B cell (primary cell): ENCODE data around the gene ANKS1A. TPM values are rescaled to one million over a fixed set of nuclear protein-coding genes. Genes with fewer than 3 reads are reported as not detected.

Source experiments
- ATAC-seq: fragments of 200-7000 bp; cut with Tn5 transposase; one replicate; pipeline ENCODE4 v1.10.0; 2021; ENCODE audit warnings: low read depth, mild to moderate bottlenecking, moderate number of reproducible peaks, moderate library complexity
- CTCF ChIA-PET: fragments of 350-600 bp; sonication (Branson Sonifier 250); formaldehyde crosslinking; loops from one replicate; lab custom pipeline; 2021; ENCODE audit warnings: antibody characterized with exemption, inconsistent platforms; lab: Charles Lee
- POLR2A ChIA-PET: fragments of 350-600 bp; sonication (Branson Sonifier 250); formaldehyde crosslinking; loops from one replicate; lab custom pipeline; 2021; ENCODE audit warnings: antibody characterized with exemption; lab: Charles Lee
- DNase-seq: peaks from one replicate; pipeline ENCODE4 v3.0.0; 2013
- H2AFZ ChIP-seq: 2 replicates; pipeline ENCODE4 v1.6.1; 2012; ENCODE audit warnings: mild to moderate bottlenecking, low read depth, low read length; ENCODE audit not compliant: insufficient read depth, poor library complexity, severe bottlenecking
- H3K27ac ChIP-seq, 2 donors: 1 replicate in 1 of 2; 2 replicates in 1 of 2; pipeline ENCODE4 v1.5.1; 2012 to 2013; ENCODE audit warnings: low read length in 2 of 2, mild to moderate bottlenecking in 2 of 2, moderate library complexity in 1 of 2
- H3K27me3 ChIP-seq, 4 experiments: fragments of 200-600 bp in 1 of 4; sonication (generic) in 1 of 4; replicated peaks in 1 of 4; 1 replicate in 2 of 4; 2 replicates in 2 of 4; pipeline versions ENCODE4 v1.6.1 to v1.7.0; 2013 to 2016; ENCODE audit warnings: low read length in 3 of 4, mild to moderate bottlenecking in 2 of 4, mixed read lengths in 1 of 4, moderate library complexity in 1 of 4; ENCODE audit not compliant: insufficient read depth in 4 of 4, control insufficient read depth in 3 of 4; ENCODE audit errors: control extremely low read depth in 1 of 4
- H3K36me3 ChIP-seq, 2 experiments: replicated peaks in 1 of 2; 1 replicate in 1 of 2; 2 replicates in 1 of 2; pipeline versions ENCODE4 v1.6.1 to v1.7.1; 2013; ENCODE audit warnings: low read length in 1 of 2; ENCODE audit not compliant: insufficient read depth in 2 of 2, control insufficient read depth in 1 of 2; ENCODE audit errors: control extremely low read depth in 1 of 2, extremely low read depth in 1 of 2
- H3K4me1 ChIP-seq, 2 donors: fragments of 200-600 bp in 1 of 2; sonication (generic) in 1 of 2; 1 replicate in 1 of 2; 2 replicates in 1 of 2; pipeline versions ENCODE4 v1.5.1 to v1.6.1; 2013 to 2017; ENCODE audit warnings: low read length in 2 of 2; ENCODE audit not compliant: control insufficient read depth in 2 of 2, insufficient read depth in 2 of 2
- H3K4me2 ChIP-seq: replicated peaks from 2 replicates; pipeline ENCODE3; 2012; ENCODE audit warnings: mild to moderate bottlenecking, low read depth, low read length; ENCODE audit not compliant: poor library complexity, severe bottlenecking
- H3K4me3 ChIP-seq, 5 experiments: fragments of 200-600 bp in 1 of 5; sonication (generic) in 1 of 5; 1 replicate in 3 of 5; 2 replicates in 2 of 5; pipeline versions ENCODE4 v1.5.1 to v1.7.0; 2011 to 2016; ENCODE audit warnings: low read length in 4 of 5, mild to moderate bottlenecking in 4 of 5, low read depth in 2 of 5, control low read depth in 1 of 5, moderate library complexity in 1 of 5; ENCODE audit not compliant: insufficient read depth in 1 of 5; ENCODE audit errors: control extremely low read depth in 1 of 5, extremely low read depth in 1 of 5
- H3K79me2 ChIP-seq: fragments of 200-600 bp; sonication (generic); one replicate; pipeline ENCODE4 v1.6.0; 2016; ENCODE audit warnings: low read length; ENCODE audit not compliant: control insufficient read depth, insufficient read depth
- H3K9ac ChIP-seq: fragments of 200-600 bp; sonication (generic); 2 replicates; pipeline ENCODE4 v1.6.1; 2017; ENCODE audit warnings: mild to moderate bottlenecking, low read length, moderate library complexity
- H3K9me3 ChIP-seq, 3 donors: one replicate each; pipeline versions ENCODE4 v1.6.1 to v1.7.1; 2013; ENCODE audit warnings: low read length in 2 of 3; ENCODE audit not compliant: control insufficient read depth in 2 of 3, insufficient read depth in 1 of 3; ENCODE audit errors: control extremely low read depth in 1 of 3
- H4K20me1 ChIP-seq: 2 replicates; pipeline ENCODE4 v1.6.0; 2012; ENCODE audit warnings: mild to moderate bottlenecking, low read length; ENCODE audit not compliant: insufficient read depth, control insufficient read depth, poor library complexity, severe bottlenecking
- H3K27ac Mint-ChIP-seq: one replicate; pipeline ENCODE4 v1.8.0; 2021; ENCODE audit warnings: mixed read lengths
- H3K27me3 Mint-ChIP-seq: one replicate; pipeline ENCODE4 v1.8.0; 2021; ENCODE audit warnings: mixed read lengths
- H3K4me1 Mint-ChIP-seq: one replicate; pipeline ENCODE4 v1.8.0; 2021; ENCODE audit warnings: mixed read lengths
- H3K4me3 Mint-ChIP-seq: one replicate; pipeline ENCODE4 v1.8.0; 2021; ENCODE audit warnings: mixed read lengths
- H3K9me3 Mint-ChIP-seq: one replicate; pipeline ENCODE4 v1.8.0; 2022; ENCODE audit warnings: mixed read lengths; ENCODE audit not compliant: insufficient read depth
- EZH2 ChIP-seq: IDR thresholded peaks from 2 replicates; pipeline ENCODE4 v1.6.1; 2012; ENCODE audit warnings: borderline replicate concordance, low read depth, mild to moderate bottlenecking, moderate library complexity, low read length; ENCODE audit not compliant: insufficient read depth, poor library complexity, severe bottlenecking
- WGBS: methylation state at CpG from one replicate; pipeline ENCODE4 v1.1.5; 2013; ENCODE audit warnings: missing lambda C conversion rate; ENCODE audit not compliant: insufficient coverage; 5-methylcytosine and 5-hydroxymethylcytosine counted together
- intact Hi-C: fragments of 100-400 bp; cut with micrococcal nuclease; formaldehyde crosslinking; loops from one replicate; pipeline ENCODE4 v1.10.0; 2022
- polyA plus RNA-seq: library from polyadenylated mRNA; depleted of rRNA; stranded (reverse); fragments of >200 nt; gene quantifications from 2 replicates; pipeline ENCODE4 v1.2.3, GENCODE V29; 2012
- total RNA-seq, 2 donors: library from RNA; stranded (reverse); fragments of 120-200 nt in 1 of 2; gene quantifications; 1 replicate in 1 of 2; 2 replicates in 1 of 2; pipeline versions ENCODE4 v1.2.3 to v1.2.4, GENCODE V29; 2013 to 2022
- TF ChIP-seq, protein P1 (sequence below): fragments of 200-600 bp; IDR thresholded peaks from one replicate; pipeline ENCODE4 v1.8.0; 2022; ENCODE audit warnings: antibody characterized with exemption, mild to moderate bottlenecking

Gene ANKS1A
- total and polyA plus RNA-seq, 2 donors (not counting 1 experiment from before 2014, with no cell fraction given), result 3.4 to 19.7 TPM

DNA sequence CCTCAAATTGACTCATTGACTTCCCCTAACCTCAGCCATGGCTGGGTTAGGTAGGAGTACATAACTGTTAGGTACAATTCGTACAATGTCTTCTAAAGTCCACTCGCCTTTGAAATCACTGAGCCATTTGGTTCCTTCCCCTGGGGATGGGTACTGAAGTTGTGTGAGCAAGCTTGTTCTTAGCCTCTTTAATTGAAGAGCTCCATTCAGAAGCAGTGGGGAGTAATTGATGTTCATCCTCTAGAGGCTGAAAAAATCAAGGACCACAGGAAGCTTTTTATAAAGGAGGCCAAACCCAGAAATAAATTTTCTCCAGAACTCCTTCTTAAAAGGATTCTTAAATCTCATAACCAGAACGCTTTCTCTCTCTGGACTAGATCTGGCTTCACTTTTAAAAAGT, 60.6 kb downstream of the ANKS1A start:
- POLR2A ChIA-PET, result interaction anchor here (0.6 kb wide), 2 partner anchors 16 to 536 kb away, joined by 3 to 4 read pairs; no protein-coding TSS in a partner anchor
- no peak overlapping the region for H3K9ac ChIP-seq
- no CpG with 5 or more reads among the region's 3 CpGs for WGBS
- Mint-ChIP-seq H3K4me1 (peaks cover 11% of the 10 kb centered on the region), H3K9me3 (no peaks in the 10 kb centered on the region), H3K27ac (no peak overlapping the region), H3K27me3 (no peaks in the 10 kb centered on the region), H3K4me3 (no peak overlapping the region)
- H3K79me2 ChIP-seq, result peaks cover under 1% of the 10 kb centered on the region
- CTCF ChIA-PET, result interaction anchor here (0.7 kb wide), 1 partner anchor 244 kb away, joined by 3 read pairs; no protein-coding TSS in a partner anchor
- no peak overlapping the region for H2AFZ ChIP-seq
- DNase-seq (no peak), ATAC-seq (no peak)
- H3K36me3 ChIP-seq, result peaks cover 0 to 3% of the 10 kb centered on the region in 2 experiments
- no peaks in the 10 kb centered on the region for H4K20me1 ChIP-seq
- no peak for TF ChIP-seq EZH2
- TF ChIP-seq, protein P1, sequence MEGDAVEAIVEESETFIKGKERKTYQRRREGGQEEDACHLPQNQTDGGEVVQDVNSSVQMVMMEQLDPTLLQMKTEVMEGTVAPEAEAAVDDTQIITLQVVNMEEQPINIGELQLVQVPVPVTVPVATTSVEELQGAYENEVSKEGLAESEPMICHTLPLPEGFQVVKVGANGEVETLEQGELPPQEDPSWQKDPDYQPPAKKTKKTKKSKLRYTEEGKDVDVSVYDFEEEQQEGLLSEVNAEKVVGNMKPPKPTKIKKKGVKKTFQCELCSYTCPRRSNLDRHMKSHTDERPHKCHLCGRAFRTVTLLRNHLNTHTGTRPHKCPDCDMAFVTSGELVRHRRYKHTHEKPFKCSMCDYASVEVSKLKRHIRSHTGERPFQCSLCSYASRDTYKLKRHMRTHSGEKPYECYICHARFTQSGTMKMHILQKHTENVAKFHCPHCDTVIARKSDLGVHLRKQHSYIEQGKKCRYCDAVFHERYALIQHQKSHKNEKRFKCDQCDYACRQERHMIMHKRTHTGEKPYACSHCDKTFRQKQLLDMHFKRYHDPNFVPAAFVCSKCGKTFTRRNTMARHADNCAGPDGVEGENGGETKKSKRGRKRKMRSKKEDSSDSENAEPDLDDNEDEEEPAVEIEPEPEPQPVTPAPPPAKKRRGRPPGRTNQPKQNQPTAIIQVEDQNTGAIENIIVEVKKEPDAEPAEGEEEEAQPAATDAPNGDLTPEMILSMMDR, result no peak
- H3K27me3 ChIP-seq, result no peaks in the 10 kb centered on the region
- no peak overlapping the region for H3K4me3 ChIP-seq
- H3K9me3 ChIP-seq, result no peaks in the 10 kb centered on the region
- H3K4me1 ChIP-seq, result peaks cover 0 to 2% of the 10 kb centered on the region in 2 donors
- no peak overlapping the region for H3K27ac ChIP-seq
- H3K4me2 ChIP-seq, result no peak overlapping the region
- intact Hi-C loops, result no loop called here

DNA sequence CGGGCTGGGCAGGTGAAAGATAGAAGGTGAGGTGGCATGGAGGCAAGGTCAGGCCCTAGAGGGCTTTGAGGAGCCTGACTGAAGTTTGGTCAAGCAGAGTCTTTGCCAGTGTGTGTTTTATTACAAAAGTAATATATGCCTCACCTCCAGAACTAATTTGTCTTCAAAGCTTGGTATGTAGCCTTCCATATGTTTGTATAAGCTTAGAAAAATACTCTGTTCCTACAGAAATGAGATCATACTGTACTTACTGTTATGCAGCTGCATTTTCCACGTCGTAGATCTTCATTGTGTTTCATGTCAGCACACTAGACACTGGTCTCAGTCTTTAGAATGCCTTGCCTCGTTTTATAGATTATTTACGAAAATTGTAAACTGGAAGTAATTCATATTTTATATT, 61.8 kb downstream of the ANKS1A start:
- CTCF ChIA-PET, result no interaction called here

More for the DNA sequence above, 61.8 kb downstream of the ANKS1A start:
- TF ChIP-seq, protein P1, result no peak
- no peak for TF ChIP-seq EZH2
- POLR2A ChIA-PET, result no interaction called here
- Histone ChIP-seq H3K9ac (no peak overlapping the region), H3K4me1 (peaks cover 6 to 9% of the 10 kb centered on the region in 2 donors), H3K79me2 (no peaks in the 10 kb centered on the region), H4K20me1 (no peaks in the 10 kb centered on the region), H3K9me3 (no peaks in the 10 kb centered on the region), H3K27me3 (no peaks in the 10 kb centered on the region), H3K4me3 (no peak overlapping the region), H2AFZ (no peak overlapping the region), H3K4me2 (no peak overlapping the region), H3K36me3 (peaks cover 0 to 3% of the 10 kb centered on the region in 2 experiments), H3K27ac (no peak overlapping the region)
- 83% methylated on average over 1 of the region's 5 CpGs for WGBS
- peaks cover 18% of the 10 kb centered on the region for H3K4me1 Mint-ChIP-seq
- no peak for ATAC-seq
- no peak for DNase-seq
- no peak overlapping the region for H3K27ac Mint-ChIP-seq
- no peaks in the 10 kb centered on the region for H3K9me3 Mint-ChIP-seq
- intact Hi-C loops, result no loop called here
- no peaks in the 10 kb centered on the region for H3K27me3 Mint-ChIP-seq
- H3K4me3 Mint-ChIP-seq, result no peak overlapping the region
